Measurements from ENCODE around the gene CACNA1B.
A peak's percentile ranks its signal among the peaks of the same experiment; 100 is the strongest.
"Not testable (repeated sequence)": the region's sequence is repeated elsewhere in the genome, so short reads cannot be mapped to it uniquely, and the experiment has no call there.

Gene CACNA1B

DNA sequence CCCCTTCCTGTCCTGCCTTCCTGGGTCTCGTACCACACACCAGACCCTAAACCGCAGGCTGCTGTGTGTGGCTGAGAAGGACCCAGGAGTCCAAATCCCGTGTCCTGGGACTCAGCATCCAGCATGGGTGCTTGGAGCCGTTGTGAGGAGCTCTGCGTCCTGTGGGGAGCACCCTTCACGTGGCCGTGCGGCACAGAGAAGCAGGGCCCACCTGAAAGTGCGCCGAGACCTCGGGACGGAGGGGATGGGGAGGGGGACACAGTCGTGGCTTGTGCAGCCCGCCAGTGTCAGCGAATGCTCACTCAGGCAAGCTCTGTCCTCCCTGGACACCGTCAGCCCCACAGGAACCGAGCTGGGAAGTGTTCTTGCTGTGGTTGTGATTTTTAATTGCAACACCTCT is 244.6 kb downstream of the CACNA1B start:
- no peak for DNase-seq

DNA sequence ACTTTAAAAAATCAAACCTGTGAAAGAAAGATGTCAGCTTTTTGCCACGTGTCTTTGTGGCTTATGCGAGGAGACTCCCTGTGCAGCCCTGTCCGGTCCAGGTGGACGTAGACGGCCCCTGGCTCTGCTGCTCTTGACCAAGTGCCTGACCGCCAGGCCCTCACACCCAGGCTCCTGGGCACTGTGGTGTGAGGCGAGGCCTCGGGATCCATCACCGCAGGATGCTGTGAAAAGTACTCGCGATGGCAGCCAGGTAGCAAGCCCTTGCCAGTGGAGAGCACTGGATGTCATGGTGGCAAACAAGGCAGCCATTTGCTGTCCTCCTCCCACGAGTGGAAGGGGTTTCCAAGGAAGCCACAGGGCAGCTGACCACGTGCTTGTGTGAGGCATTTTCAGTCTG is 245.1 kb downstream of the CACNA1B start:
- DNase-seq = peak in 1 of 3 donors; percentile 6

DNA sequence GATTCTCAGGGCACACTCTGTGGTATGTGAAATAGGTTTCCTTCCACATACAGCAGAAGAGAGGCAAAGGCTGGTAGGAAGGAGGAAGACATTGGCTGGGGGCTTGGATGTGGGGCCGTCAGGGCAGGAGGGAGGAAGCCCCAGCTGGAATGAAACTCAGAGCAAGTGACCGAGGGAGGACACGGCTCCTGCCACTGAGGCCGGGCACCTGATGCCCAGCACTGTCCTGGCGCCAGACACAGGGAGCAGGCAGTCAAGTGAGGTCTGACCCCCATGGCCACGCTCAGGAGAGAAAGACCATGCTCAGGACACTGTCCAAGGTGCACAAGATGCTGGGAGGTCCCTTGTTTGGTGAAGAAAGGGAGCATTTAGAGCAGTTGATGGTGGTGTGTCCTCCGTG is 245.5 kb downstream of the CACNA1B start:
- no peak for DNase-seq

DNA sequence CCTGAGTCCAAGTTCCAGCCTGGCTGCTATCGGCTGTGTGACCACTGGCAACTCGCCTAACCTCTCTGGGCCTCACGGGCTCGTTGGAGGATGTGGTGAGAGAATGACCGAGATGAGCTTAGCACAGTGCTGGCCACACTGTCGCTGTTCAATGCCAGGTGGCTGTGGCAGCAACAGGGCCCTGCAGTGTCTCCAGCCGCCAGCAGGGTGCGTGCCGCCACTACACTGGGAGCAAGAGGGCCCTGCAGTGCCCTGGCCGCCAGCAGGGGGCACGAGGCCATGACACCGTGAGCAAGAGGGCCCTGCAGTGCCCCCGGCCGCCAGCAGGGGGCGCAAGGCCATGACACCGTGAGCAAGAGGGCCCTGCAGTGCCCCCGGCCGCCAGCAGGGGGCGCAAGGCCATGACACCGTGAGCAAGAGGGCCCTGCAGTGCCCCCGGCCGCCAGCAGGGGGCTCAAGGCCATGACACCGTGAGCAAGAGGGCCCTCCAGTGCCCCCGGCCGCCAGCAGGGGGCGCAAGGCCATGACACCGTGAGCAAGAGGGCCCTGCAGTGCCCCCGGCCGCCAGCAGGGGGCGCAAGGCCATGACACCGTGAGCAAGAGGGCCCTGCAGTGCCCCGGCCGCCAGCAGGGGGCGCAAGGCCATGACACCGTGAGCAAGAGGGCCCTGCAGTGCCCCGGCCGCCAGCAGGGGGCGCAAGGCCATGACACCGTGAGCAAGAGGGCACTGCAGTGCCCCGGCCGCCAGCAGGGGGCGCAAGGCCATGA is 248.7 kb downstream of the CACNA1B start:
- DNase-seq = not testable (repeated sequence)

DNA sequence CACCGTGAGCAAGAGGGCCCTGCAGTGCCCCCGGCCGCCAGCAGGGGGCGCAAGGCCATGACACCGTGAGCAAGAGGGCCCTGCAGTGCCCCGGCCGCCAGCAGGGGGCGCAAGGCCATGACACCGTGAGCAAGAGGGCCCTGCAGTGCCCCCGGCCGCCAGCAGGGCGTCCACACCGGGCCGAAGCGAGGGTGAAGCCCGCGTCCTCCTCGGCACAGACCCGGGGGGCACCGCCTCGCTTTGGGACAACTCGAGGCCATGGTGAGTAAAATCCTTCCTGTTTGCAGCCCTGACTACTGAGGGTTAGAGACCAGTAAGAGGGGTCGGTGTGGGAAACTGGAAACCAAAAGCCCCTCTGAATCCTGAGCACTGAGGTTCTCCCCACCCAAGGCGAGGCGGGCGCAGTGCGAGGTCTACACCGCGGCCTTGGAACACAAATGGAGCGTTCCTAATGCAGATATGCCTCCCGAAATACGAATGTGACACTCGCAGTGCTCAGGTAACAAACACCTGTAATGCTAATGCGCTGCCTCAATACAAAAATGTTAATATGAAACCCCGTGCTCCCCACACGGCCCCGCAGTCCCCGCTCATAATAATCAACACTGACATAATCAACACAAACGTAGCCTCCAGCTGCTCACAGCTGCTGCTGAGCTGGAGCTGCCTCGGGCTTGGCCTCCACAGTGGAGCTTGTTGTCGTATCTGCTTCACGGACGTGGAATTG is 249.4 kb downstream of the CACNA1B start:
- not testable (repeated sequence) for DNase-seq

DNA sequence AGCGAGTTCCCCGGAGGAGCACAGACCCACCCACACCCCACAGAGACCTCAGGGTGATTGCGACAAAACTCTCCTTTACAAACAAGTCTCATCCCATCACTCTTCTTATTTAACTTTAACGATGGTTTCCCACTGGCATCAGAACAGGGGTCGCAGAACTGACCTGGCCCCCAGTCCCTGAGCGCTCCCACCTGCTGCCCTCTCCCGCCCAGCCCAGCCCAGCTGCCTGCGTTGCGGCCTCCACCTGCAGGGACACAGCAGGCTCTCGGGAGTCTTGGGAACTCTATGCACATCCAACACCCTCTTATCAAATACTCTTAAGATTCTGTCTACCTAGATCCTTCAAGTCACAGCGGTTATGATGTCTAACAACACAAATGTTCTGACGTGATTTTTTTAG is 250.4 kb downstream of the CACNA1B start:
- DNase-seq = not testable (repeated sequence)

DNA sequence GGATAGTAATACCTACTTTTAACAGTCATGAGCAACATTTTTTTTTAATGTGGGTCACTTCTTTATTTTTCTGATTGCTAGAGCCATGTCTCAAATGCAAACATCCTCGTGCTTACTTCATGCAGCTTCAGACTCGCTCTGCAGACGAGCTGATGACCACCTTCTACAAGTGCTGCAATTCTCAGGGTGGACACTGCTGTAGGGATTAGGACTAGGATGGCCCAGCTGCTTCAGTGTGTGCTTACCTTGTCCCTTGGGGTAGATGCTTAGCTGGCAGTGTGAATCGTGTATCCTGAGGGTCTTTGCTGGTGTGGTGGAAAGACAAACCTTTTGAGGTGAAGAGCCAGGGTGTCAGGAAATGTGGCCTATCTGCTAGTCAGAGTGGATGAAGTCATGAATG is 251.7 kb downstream of the CACNA1B start:
- not testable (repeated sequence) for DNase-seq

DNA sequence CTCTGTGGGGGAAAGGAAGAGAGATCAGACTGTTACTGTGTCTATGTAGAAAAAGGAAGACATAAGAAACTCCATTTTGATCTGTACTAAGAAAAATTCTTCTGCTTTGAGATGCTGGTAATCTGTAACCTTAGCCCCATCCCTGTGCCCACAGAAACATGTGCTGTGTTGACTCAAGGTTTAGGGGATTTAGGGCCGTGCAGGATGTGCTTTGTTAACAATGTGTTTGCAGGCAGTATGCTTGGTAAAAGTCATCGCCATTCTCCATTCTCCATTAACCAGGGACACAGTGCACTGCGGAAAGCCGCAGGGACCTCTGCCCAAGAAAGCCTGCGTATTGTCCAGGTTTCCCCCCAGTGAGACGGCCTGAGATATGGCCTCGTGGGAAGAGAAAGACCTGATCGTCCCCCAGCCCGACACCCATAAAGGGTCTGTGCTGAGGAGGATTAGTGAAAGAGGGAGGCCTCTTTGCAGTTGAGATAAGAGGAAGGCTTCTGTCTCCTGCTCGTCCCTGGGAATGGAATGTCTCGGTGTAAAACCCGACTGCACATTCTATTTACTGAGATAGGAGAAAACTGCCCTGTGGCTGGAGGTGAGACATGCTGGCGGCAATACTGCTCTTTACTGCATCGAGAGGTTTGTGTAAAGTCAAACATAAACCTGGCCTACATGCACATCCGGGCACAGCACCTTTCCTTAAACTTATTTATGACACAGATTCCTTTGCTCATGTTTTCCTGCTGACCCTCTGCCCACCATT is 255.5 kb downstream of the CACNA1B start:
- DNase-seq = not testable (repeated sequence)

DNA sequence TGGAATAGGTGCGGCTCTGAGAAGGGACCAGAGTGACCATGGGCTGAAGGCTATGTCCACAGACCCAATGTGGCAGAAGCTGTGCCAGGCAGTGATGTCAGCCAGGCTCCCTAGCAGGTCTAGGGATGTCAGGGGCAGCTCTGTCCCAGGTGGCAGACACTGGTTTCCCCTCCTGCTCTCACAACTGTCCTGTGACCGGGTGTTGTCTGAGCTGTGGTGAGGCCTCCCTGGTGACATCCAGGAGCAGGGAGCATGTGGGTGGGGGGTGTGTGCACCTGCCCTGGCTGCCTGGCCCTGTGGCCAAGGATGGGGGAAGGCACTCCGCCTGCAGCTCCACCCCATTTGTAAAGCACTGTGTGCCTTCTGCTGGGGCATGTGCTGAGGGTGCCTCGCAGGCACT is 257.0 kb downstream of the CACNA1B start:
- not testable (repeated sequence) for DNase-seq

DNA sequence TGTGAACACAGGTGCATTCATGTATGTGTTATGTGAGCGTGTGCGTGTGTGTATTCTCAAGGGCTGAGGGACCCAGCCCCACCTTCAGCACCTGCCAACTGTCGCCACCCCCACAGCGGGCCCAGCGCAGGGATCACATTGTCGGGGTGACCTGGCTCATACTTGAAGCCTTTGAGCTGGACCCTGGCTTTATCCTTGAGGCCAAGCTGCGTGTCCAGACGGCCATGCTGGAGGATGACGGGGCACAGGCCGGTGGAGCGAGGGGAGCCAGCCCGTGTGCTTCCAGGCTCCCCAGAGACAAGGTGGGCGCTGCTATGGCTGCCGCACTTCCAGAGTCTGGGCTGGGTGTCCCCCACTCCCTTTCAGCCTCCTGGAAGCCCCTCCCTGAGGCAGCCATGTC is 261.5 kb downstream of the CACNA1B start:
- not testable (repeated sequence) for DNase-seq

DNA sequence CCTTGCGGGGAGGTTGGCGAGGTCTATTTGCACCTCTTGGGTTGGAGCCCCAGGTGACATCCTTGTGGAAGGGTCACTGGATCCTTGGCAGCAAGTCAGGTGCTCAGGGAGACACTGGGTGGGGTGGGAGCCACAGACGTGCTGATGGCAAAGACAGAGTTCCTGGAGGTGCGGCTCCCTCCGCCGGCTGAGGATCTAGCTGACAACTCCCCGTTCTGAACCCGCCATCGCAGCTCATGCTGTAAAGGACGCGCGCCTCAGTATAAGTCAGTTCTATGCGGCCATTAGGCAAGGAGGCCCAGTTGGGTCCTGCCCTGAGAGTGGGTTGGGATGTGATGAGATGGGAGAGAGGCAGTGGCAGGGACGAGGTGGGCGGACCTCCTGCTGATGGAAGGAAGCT is 263.4 kb downstream of the CACNA1B start:
- DNase-seq = not testable (repeated sequence)

DNA sequence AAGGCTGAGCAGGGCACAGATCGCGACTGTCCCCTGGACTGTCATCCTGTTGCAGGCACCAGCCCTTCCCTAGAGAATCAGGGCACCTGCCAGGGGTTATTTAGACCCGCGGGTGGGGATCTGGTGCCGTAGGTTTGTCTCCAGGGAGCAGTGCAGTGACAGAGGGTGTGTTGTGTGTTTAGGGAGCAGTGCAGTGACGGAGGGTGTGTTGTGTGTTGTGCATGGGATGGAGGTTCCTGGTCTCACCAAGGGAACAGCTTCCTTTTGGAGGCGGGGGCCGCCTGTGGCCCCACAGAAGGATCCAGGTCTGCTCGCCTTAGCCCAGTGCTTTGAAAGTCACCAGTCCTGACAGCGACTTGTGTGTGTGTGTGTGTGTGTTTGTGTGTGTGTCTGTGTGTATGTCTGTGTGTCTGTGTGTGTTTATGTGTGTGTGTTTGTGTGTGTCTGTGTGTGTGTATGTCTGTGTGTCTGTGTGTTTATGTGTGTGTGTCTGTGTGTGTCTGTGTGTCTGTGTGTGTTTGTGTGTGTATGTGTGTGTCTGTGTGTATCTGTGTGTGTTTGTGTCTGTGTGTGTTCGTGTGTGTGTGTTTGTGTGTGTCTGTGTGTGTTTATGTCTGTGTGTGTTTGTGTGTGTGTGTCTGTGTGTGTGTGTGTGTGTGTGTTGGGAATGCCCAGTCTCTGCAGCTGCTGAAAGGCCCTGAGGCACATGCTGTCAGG is 265.1 kb downstream of the CACNA1B start:
- DNase-seq = not testable (repeated sequence)

DNA sequence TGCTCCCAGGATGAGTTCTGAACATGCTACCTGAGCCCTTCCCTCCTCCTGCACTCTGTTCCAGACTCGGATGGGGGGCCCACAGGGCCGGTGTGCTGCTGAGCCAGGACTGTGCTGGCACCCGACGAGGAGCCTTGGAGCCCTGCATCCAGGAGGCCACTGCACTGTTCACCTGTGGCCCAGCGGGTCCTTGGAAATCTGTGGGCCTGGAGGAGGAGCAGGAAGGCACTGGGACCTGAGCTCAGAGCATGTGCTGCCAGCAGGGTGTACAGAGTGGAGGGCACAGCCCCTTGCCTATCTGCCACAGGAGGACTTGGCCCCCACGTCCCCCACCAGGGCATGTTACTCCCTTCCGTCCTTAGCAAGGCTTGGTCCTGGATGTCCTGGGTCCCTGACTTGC is 265.9 kb downstream of the CACNA1B start:
- not testable (repeated sequence) for DNase-seq

DNA sequence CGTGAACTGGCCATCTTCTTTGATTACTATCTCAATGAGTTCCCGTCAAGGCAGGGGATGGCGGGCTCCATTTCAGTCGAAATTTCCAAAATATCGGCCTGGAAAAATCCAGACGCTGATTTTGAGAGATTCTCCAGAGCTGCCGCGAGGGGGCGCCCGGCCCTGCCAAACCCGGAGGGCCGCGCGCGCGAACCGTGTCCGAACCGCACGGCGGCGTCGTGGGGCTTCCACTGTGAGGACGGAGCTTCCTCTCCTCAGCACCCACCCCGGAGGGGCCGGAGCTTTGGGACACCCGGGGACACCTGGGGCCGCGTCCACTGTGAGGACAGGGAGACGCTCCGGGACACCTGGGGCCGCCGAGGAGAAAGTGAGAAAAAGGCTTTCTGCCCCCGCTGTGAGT is 270.0 kb downstream of the CACNA1B start:
- peak in 2 of 3 donors; percentile 38 to 85 for DNase-seq

DNA sequence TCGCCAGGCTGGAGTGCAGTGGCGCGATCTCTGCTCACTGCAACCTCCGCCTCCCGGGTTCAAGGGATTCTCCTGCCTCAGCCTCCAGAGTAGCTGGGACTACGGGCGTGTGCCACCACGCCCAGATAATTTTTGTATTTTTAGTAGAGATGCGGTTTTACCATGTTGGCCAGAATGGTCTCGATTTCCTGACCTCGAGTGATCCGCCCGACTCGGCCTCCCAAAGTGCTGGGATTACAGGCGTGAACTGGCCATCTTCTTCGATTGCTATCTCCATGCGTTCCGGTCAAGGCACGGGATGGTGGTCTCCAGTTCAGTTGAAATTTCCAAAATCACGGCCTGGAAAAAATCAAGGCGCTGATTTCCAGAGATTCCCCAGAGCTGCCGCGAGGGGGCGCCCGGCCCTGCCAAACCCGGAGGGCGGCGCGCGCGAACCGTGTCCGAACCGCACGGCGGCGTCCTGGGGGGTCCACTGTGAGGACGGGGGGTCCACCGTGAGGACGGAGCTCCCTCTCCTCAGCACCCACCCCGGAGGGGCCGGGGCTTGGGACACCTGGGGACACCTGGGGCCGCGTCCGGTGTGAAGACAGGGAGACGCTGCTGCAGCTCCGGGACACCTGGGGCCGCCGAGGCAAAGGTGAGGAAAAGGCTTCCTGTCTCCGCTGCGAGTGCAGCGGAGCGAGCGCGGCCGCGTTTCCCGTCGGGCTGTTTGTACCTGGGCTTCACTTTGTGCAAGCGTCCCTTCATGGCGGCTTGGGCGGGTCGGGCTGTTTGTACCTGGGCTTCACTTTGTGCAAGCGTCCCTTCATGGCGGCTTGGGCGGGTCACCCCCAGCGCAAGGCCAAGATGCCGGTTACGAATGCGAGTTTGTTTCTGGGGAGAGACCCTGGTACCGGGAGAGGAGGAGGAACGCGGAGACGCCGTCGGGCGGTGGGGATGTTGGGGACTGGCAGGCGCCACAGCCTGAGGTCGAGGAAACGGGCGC is 272.4 kb downstream of the CACNA1B start:
- DNase-seq = peak in 1 of 3 donors; percentile 3

DNA sequence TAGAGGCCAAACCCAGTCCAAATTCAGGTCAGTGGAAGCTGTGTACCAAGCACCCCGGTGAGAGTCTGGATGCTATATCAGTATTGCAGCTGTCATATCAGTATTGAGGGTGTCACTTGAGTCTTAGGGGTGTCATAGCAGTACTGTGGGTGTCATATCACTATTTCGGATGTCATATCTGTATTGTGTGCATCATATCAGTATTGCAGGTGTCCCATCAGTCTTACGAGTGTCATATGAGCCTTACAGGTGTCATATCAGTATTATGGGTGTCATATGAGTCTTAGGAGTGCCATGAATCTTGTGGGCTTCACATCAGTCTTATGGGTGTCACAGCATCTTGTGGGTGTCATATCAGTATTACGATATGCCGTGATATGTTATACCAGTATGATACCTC is 278.2 kb downstream of the CACNA1B start:
- not testable (repeated sequence) for DNase-seq

DNA sequence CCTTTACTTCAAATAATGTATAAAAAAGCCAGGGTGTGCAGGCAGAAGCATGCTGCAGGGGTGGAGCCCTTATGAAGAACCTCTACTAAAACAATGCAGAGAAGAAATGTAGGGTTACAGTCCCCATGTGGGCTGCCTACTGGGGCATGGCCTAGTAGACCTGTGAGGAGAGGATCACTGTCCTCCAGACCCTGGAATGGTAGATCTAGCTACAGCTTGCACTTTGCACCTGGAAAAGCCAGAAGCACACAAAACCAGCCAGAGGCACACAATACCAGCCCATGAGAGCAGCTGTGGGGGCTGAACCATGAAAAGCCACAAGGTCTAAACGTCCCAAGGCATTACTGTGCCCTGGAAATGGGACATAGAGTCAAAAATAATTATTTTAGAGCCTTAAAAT is 289.2 kb downstream of the CACNA1B start:
- DNase-seq = not testable (repeated sequence)

Measured in suppressor macrophage treated with lipopolysaccharide for 1 hour (primary cell).